ENCODE measurements around the gene SHISA5. TPM values are rescaled to one million over a fixed set of nuclear protein-coding genes. Genes with fewer than 3 reads are reported as not detected.

Gene SHISA5
- total RNA-seq, 1 donor from 2014 or later = 218 TPM

DNA sequence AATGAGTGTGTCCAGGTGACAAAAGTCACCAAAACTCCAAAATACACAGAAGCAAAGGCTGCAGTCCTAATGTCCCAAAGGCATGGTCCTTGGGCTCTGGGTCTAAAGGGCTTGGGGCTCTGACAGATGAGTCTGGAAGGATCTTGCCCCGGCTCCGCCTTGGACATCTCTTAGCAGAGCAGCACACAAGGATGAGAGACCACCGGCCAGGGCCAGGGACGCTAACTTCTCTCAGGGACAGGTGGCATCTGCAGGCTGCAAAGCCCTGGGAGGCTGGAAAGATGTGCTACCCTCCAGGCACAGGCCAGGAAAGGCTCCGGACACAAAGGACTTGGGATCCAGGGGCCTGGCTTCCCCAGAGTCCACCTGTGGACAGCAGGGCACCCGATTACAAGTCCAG, 14.1 kb upstream of the SHISA5 start:
- Histone ChIP-seq H3K4me3 (no peak overlapping the region), H3K27ac (no peak overlapping the region), H3K9me3 (no peaks in the 10 kb centered on the region), H3K4me1 (no peaks in the 10 kb centered on the region), H3K27me3 (no peaks in the 10 kb centered on the region), H3K36me3 (peaks cover 0 to 7% of the 10 kb centered on the region in 2 donors)
- TF ChIP-seq, protein P1, sequence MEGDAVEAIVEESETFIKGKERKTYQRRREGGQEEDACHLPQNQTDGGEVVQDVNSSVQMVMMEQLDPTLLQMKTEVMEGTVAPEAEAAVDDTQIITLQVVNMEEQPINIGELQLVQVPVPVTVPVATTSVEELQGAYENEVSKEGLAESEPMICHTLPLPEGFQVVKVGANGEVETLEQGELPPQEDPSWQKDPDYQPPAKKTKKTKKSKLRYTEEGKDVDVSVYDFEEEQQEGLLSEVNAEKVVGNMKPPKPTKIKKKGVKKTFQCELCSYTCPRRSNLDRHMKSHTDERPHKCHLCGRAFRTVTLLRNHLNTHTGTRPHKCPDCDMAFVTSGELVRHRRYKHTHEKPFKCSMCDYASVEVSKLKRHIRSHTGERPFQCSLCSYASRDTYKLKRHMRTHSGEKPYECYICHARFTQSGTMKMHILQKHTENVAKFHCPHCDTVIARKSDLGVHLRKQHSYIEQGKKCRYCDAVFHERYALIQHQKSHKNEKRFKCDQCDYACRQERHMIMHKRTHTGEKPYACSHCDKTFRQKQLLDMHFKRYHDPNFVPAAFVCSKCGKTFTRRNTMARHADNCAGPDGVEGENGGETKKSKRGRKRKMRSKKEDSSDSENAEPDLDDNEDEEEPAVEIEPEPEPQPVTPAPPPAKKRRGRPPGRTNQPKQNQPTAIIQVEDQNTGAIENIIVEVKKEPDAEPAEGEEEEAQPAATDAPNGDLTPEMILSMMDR (IDR thresholded peaks at IDR 0.05) = no peak
- intact Hi-C loops (cut with DNase I) = no loop called here
- DNase-seq (ENCODE audit: low spot score in 2 of 2) = no peak

DNA sequence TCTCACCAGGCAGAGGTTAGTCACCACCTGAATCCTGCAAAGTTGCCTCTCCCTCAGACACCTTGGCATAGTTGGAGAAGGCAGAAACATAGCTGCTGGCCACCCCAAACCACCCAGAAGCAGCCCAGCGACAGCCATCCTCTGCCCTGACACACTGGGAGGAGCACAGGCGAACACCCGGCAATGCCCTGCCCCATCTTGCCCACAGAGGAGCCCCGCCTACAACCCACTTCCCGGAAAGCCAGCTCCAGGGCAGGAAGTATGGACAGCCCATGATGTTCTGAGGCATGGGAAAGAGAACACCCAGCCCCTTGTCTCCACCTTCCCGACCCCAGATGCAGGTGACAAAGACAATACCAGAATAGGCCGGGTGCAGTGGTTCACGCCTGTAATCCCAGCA, 12.6 kb upstream of the SHISA5 start:
- Histone ChIP-seq H3K27me3 (no peaks in the 10 kb centered on the region), H3K27ac (no peak overlapping the region), H3K9me3 (no peaks in the 10 kb centered on the region), H3K4me3 (no peak overlapping the region), H3K36me3 (peaks cover 0 to 7% of the 10 kb centered on the region in 2 donors), H3K4me1 (no peaks in the 10 kb centered on the region)
- no peak for DNase-seq (ENCODE audit: low spot score in 2 of 2)
- TF ChIP-seq, protein P1 (IDR thresholded peaks at IDR 0.05) = no peak
- intact Hi-C loops (cut with DNase I) = no loop called here

DNA sequence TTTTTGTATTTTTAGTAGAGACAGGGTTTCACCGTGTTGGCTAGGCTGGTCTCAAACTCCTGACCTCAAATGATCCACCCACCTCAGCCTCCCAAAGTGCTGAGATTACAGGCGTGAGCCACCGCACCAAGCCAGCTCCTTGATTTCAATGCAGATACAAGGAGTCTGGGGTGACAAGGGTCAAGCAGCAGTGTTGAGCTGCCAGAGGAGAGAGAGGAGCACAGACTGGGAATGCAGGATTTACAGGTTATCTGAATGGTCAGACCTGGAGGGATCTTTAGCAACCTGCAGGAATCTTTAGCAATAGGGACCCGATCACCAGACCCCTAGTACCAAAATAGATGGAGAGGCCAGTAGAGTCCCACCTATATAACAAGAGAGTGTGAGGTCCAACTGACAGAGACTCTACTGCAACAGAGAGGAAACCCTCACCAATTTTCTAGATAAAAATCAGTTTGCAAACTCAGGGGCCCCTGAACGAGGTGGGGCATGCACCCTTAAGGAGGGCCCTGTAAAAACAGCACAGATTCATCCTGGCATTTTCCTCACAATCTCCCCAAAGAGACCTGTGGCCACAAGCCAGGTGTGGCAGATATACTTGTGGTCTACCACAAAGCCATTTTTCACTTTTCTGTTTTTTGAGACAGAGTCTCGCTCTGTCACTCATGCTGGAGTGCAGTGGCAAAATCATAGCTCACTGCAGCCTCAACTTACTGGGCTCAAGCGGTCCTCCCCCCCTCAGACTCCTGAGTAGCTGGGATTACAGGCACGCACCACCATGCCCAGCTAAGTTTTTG, 10.7 kb upstream of the SHISA5 start:
- Histone ChIP-seq H3K4me1 (no peaks in the 10 kb centered on the region), H3K4me3 (no peak overlapping the region), H3K9me3 (no peaks in the 10 kb centered on the region), H3K36me3 (peaks cover 0 to 2% of the 10 kb centered on the region in 2 donors), H3K27me3 (no peaks in the 10 kb centered on the region), H3K27ac (no peak overlapping the region)
- intact Hi-C loops (cut with DNase I) = no loop called here
- no peak for DNase-seq (ENCODE audit: low spot score in 2 of 2)
- TF ChIP-seq, protein P1 (IDR thresholded peaks at IDR 0.05) = no peak

DNA sequence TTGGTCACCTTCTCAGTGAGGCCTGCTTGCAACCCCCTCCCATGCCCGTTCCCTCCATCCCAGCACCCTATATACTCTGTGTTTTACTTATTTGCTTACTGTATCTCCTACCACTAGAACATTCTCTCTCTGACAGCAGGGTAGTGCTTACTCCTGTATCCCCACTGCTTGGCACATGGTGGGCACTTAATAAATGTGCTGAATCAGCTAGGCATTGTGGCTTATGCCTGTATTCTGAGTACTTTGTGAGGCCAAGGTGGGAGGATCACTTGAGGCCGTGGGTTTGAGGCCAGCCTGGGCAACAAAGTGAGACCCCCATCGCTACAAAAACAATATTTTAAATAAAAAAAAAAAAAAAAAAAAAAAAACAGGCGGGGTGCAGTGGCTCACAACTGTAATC, 7.6 kb upstream of the SHISA5 start:
- Histone ChIP-seq H3K4me1 (peaks cover 0 to 8% of the 10 kb centered on the region in 2 donors), H3K36me3 (no peaks in the 10 kb centered on the region), H3K9me3 (no peaks in the 10 kb centered on the region), H3K27me3 (no peaks in the 10 kb centered on the region), H3K27ac (no peak overlapping the region), H3K4me3 (no peak overlapping the region)
- intact Hi-C loops (cut with DNase I) = no loop called here
- no peak for DNase-seq (ENCODE audit: low spot score in 2 of 2)
- TF ChIP-seq, protein P1 (IDR thresholded peaks at IDR 0.05) = no peak

DNA sequence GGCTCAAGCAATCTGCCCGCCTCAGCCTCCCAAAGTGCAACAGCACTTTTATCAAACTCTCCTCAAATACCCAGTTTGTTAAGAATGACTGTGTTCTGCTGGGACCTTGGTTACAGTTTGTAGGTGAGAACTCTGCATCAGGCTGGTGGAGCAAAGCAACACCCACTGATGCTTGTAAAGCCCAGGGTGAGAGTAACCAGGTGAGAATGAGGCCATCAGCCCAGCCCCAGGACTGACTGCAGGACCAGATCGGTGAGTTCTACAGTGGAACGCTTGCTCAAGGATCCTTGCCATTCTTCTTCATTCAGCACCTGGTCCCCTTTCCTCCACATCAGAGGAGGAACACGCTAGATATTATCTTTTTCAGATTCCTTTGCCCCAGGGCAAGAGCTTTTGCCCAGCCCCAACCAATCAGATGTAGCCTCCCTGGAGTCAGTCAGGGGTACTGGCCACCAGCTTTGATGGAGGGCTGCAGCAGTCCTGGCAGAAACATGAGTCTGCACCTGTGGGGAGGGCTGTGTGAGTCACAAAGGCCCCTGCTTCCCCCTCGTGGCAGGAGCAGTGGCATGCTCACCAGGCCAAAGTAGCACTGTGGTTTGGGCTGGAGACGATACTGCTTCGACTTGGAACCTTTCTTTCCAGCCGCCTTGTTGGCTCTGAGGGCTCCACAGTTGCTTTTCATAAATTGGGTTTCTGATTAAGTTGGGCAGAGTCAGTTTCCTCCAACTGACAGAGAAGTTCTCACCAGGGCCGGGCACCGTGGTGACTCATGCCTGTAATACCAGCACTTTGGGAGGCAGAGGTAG, 3.5 kb upstream of the SHISA5 start:
- DNase-seq (ENCODE audit: low spot score in 2 of 2) = peak; percentile 35 to 81

More for the DNA sequence above, 3.5 kb upstream of the SHISA5 start:
- Histone ChIP-seq H3K4me3 (no peak overlapping the region), H3K27me3 (no peaks in the 10 kb centered on the region), H3K27ac (peak overlapping the region; percentile 69 to 76), H3K9me3 (no peaks in the 10 kb centered on the region), H3K4me1 (peaks cover 0 to 23% of the 10 kb centered on the region in 2 donors), H3K36me3 (no peaks in the 10 kb centered on the region)
- intact Hi-C loops (cut with DNase I) = loop anchor here (1.0 to 5.0 kb wide), 2 partner anchors 42 to 130 kb away; partner anchors contain the start of gene SLC26A6
- TF ChIP-seq, protein P1 (IDR thresholded peaks at IDR 0.05) = peak; percentile 34 to 58 (median 52)
